Suprapubic skin (tissue), 4 donors: ENCODE results near the gene SUPT7L. TPM values are rescaled to one million over a fixed set of nuclear protein-coding genes. Genes with fewer than 3 reads are reported as not detected.
"Not testable (repeated sequence)": the region's sequence is repeated elsewhere in the genome, so short reads cannot be mapped to it uniquely, and the experiment has no call there.

Experiments used
- DNase-seq, 2 donors: peaks; one replicate each; pipeline ENCODE4 v3.0.0-alpha.2; 2019; ENCODE audit warnings: low spot score in 2 of 2
- H3K27ac ChIP-seq: fragments of 200-600 bp; sonication (generic); one replicate; pipeline ENCODE4 v1.5.1; 2019
- H3K27me3 ChIP-seq: fragments of 200-600 bp; sonication (generic); one replicate; pipeline ENCODE4 v1.5.1; 2019
- H3K36me3 ChIP-seq: fragments of 200-600 bp; sonication (generic); one replicate; pipeline ENCODE4 v1.5.1; 2019
- H3K4me1 ChIP-seq: fragments of 200-600 bp; sonication (generic); one replicate; pipeline ENCODE4 v1.5.1; 2019
- H3K4me3 ChIP-seq: fragments of 200-600 bp; sonication (generic); one replicate; pipeline ENCODE4 v1.5.1; 2019; ENCODE audit warnings: mild to moderate bottlenecking
- H3K9me3 ChIP-seq: fragments of 200-600 bp; sonication (generic); one replicate; pipeline ENCODE4 v1.5.1; 2019
- CTCF ChIP-seq, 2 donors: fragments of 200-600 bp in 1 of 2; fragments of 450-650 bp in 1 of 2; sonication (generic) in 1 of 2; IDR thresholded peaks; one replicate each; pipeline ENCODE4 v1.5.1; 2016 to 2019; ENCODE audit warnings: antibody characterized with exemption in 2 of 2, mild to moderate bottlenecking in 1 of 2, moderate library complexity in 1 of 2
- EP300 ChIP-seq: sonication (generic); formaldehyde crosslinking; IDR thresholded peaks from one replicate; pipeline ENCODE4 v1.6.1; 2017; ENCODE audit warnings: antibody characterized with exemption
- POLR2A ChIP-seq, 2 donors: fragments of 450-650 bp; IDR thresholded peaks; one replicate each; pipeline ENCODE4 v1.6.1; 2017; ENCODE audit warnings: antibody characterized with exemption in 2 of 2, mild to moderate bottlenecking in 2 of 2, moderate library complexity in 2 of 2
- POLR2AphosphoS5 ChIP-seq, 3 donors: sonication (generic); formaldehyde crosslinking; IDR thresholded peaks; one replicate each; pipeline ENCODE4 v1.6.1; 2017; ENCODE audit warnings: antibody characterized with exemption in 3 of 3
- WGBS: methylation state at CpG from one replicate; pipeline ENCODE4 v1.1.5; 2018; 5-methylcytosine and 5-hydroxymethylcytosine counted together
- total RNA-seq, 4 donors: library from RNA; depleted of rRNA; stranded (reverse); fragments of >200 nt; gene quantifications; one replicate each; pipeline ENCODE4 v1.1.0, GENCODE V29; 2016

SUPT7L gene
- total RNA-seq, 4 donors from 2014 or later = 17.0 to 27.3 (median 22.2) TPM

- Histone ChIP-seq H3K4me1 (no peaks in the 10 kb centered on the region), H3K27ac (no peak overlapping the region), H3K27me3 (no peaks in the 10 kb centered on the region), H3K4me3 (no peak overlapping the region), H3K36me3 (peaks cover 93% of the 10 kb centered on the region), H3K9me3 (no peaks in the 10 kb centered on the region)
- TF ChIP-seq POLR2A (IDR thresholded peaks at IDR 0.05) (no peak), CTCF (IDR thresholded peaks at IDR 0.05) (no peak), EP300 (no peak)
- DNase-seq = no peak
Measured at GRCh38 chr2:27645197-27645596, 18.2 kb downstream of the SUPT7L start.

- TF ChIP-seq POLR2A (IDR thresholded peaks at IDR 0.05) (no peak), CTCF (IDR thresholded peaks at IDR 0.05) (no peak), EP300 (no peak), POLR2AphosphoS5 (IDR thresholded peaks at IDR 0.05) (no peak)
- no peaks in the 10 kb centered on the region for H3K27me3 ChIP-seq
- H3K4me1 ChIP-seq = no peaks in the 10 kb centered on the region
- no peaks in the 10 kb centered on the region for H3K9me3 ChIP-seq
- H3K36me3 ChIP-seq = peaks cover 93% of the 10 kb centered on the region
- H3K27ac ChIP-seq = no peak overlapping the region
- no peak overlapping the region for H3K4me3 ChIP-seq
- no peak for DNase-seq
- WGBS = 83% methylated on average over 2 of the region's 2 CpGs
Measured at GRCh38 chr2:27640722-27641245, 22.6 kb downstream of the SUPT7L start.

- no peaks in the 10 kb centered on the region for H3K4me1 ChIP-seq
- no peak overlapping the region for H3K27ac ChIP-seq
- 73% methylated on average over 3 of the region's 3 CpGs for WGBS
- H3K9me3 ChIP-seq = no peaks in the 10 kb centered on the region
- H3K27me3 ChIP-seq = no peaks in the 10 kb centered on the region
- H3K4me3 ChIP-seq = no peak overlapping the region
- H3K36me3 ChIP-seq = peaks cover 96% of the 10 kb centered on the region
- no peak for DNase-seq
- no peak for TF ChIP-seq CTCF (IDR thresholded peaks at IDR 0.05)
Measured at GRCh38 chr2:27638709-27639108, 24.7 kb downstream of the SUPT7L start.

GRCh38 chr2:27638037-27638637, 25.3 kb downstream of the SUPT7L start:
- TF ChIP-seq POLR2A (IDR thresholded peaks at IDR 0.05) = no peak
- no peak overlapping the region for H3K27ac ChIP-seq
- H3K4me3 ChIP-seq = no peak overlapping the region
- H3K27me3 ChIP-seq = no peaks in the 10 kb centered on the region
- H3K4me1 ChIP-seq = no peaks in the 10 kb centered on the region
- H3K9me3 ChIP-seq = no peaks in the 10 kb centered on the region
- WGBS = 88% methylated on average over 3 of the region's 3 CpGs
- DNase-seq = no peak
- peaks cover 94% of the 10 kb centered on the region for H3K36me3 ChIP-seq

- H3K27me3 ChIP-seq = no peaks in the 10 kb centered on the region
- 92% methylated on average over 5 of the region's 5 CpGs for WGBS
- no peak overlapping the region for H3K4me3 ChIP-seq
- no peak for DNase-seq
- H3K9me3 ChIP-seq = no peaks in the 10 kb centered on the region
- H3K27ac ChIP-seq = no peak overlapping the region
- peaks cover 92% of the 10 kb centered on the region for H3K36me3 ChIP-seq
- H3K4me1 ChIP-seq = no peaks in the 10 kb centered on the region
- TF ChIP-seq POLR2A (IDR thresholded peaks at IDR 0.05) (no peak), POLR2AphosphoS5 (IDR thresholded peaks at IDR 0.05) (no peak), CTCF (IDR thresholded peaks at IDR 0.05) (no peak), EP300 (no peak)
Measured at GRCh38 chr2:27636766-27637165, 26.6 kb downstream of the SUPT7L start.

- Histone ChIP-seq H3K9me3 (no peaks in the 10 kb centered on the region), H3K27me3 (no peaks in the 10 kb centered on the region), H3K4me3 (no peak overlapping the region), H3K27ac (no peak overlapping the region), H3K36me3 (peaks cover 81% of the 10 kb centered on the region), H3K4me1 (peaks cover 8% of the 10 kb centered on the region)
- TF ChIP-seq EP300 (no peak), CTCF (IDR thresholded peaks at IDR 0.05) (no peak), POLR2AphosphoS5 (IDR thresholded peaks at IDR 0.05) (no peak), POLR2A (IDR thresholded peaks at IDR 0.05) (no peak)
- 96% methylated on average over 2 of the region's 2 CpGs for WGBS
- no peak for DNase-seq
Measured at GRCh38 chr2:27634291-27634690, 29.1 kb downstream of the SUPT7L start.

GRCh38 chr2:27630257-27630656, 33.2 kb downstream of the SUPT7L start:
- not testable (repeated sequence) for H3K27me3 ChIP-seq, H3K4me3 ChIP-seq, DNase-seq, H3K9me3 ChIP-seq, H3K27ac ChIP-seq
- peaks cover 33% of the 10 kb centered on the region for H3K4me1 ChIP-seq
- peaks cover 41% of the 10 kb centered on the region for H3K36me3 ChIP-seq
- 95% methylated on average over 2 of the region's 2 CpGs for WGBS
